Esophagus muscularis mucosa (tissue), 4 donors: ENCODE data around the gene BLNK.

Experiments
- EP300 ChIP-seq: sonication (generic); formaldehyde crosslinking; IDR thresholded peaks from one replicate; pipeline ENCODE4 v1.6.1; 2017; ENCODE audit warnings: antibody characterized with exemption
- POLR2A ChIP-seq: fragments of 450-650 bp; IDR thresholded peaks from one replicate; pipeline ENCODE4 v1.6.1; 2017; ENCODE audit warnings: antibody characterized with exemption, moderate library complexity, mild to moderate bottlenecking, low read depth
- POLR2AphosphoS5 ChIP-seq, 2 donors: sonication (generic); formaldehyde crosslinking; IDR thresholded peaks; one replicate each; pipeline ENCODE4 v1.6.1; 2017; ENCODE audit warnings: antibody characterized with exemption in 2 of 2
- TF ChIP-seq, protein P1 (sequence below), 3 experiments: fragments of 200-600 bp in 2 of 3; fragments of 450-650 bp in 1 of 3; sonication (generic) in 2 of 3; IDR thresholded peaks; one replicate each; pipeline ENCODE4 v1.5.1; 2017 to 2019; ENCODE audit warnings: antibody characterized with exemption in 3 of 3, mild to moderate bottlenecking in 2 of 3, moderate library complexity in 1 of 3

DNA sequence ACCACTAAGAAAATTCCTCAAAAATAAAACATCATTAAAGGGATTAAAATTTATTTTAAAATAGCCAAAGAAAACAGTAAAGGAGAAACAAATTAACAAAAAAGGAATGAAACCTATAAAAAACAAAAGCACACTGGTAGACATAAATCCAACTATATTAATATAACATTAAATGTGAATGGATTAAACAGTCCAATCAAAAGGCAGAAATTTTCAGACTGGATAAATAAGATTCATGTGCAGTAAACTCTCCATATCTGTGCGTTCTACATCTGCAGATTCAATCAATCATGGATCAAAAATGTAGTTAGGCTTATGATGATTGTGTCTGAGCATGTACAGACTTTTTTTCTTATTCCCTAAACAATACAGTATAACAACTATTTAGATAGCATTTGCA, 98.7 kb downstream of the BLNK start:
- TF ChIP-seq, protein P1, sequence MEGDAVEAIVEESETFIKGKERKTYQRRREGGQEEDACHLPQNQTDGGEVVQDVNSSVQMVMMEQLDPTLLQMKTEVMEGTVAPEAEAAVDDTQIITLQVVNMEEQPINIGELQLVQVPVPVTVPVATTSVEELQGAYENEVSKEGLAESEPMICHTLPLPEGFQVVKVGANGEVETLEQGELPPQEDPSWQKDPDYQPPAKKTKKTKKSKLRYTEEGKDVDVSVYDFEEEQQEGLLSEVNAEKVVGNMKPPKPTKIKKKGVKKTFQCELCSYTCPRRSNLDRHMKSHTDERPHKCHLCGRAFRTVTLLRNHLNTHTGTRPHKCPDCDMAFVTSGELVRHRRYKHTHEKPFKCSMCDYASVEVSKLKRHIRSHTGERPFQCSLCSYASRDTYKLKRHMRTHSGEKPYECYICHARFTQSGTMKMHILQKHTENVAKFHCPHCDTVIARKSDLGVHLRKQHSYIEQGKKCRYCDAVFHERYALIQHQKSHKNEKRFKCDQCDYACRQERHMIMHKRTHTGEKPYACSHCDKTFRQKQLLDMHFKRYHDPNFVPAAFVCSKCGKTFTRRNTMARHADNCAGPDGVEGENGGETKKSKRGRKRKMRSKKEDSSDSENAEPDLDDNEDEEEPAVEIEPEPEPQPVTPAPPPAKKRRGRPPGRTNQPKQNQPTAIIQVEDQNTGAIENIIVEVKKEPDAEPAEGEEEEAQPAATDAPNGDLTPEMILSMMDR (IDR thresholded peaks at IDR 0.05) = no peak
- TF ChIP-seq POLR2A (no peak), POLR2AphosphoS5 (IDR thresholded peaks at IDR 0.05) (no peak), EP300 (no peak)
